ENCODE data around the gene PTAFR.

PTAFR gene

DNA sequence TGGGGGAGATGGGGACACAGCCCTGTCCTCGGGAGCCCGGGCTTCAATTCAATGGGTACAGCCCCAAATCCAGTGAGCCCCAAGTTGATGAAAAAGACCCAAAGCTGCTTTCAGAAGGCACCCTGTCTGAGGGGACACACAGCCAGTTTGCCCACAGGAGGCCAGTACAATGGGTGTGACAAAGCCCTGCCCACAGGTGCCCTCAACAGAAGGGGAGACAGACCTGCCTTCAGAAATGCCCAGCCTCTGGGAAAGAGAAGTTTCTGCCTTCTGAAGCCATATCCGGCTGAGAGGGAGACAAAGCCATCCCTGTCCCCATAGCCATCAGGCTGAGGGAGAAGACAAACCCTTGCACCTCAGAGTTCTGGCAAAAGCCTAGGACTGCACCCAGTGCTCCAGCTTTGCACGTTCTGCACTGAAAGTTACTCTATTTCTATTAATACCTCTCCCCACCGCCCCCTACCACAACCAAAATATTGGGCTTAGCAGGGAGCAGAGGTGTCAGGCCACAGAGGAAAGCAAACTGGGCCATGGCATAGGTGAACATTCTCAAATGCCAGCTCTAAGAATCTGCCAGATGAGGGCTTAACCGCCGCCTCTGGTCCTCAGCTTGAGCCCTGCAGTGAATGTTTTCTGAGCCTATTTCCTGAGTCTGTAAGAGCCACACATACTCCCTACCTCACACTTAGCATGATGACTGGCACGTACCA lies 18.0 kb upstream of the PTAFR start:
- H3K4me2 ChIP-seq (ENCODE audit: low read length) = no peak overlapping the region

DNA sequence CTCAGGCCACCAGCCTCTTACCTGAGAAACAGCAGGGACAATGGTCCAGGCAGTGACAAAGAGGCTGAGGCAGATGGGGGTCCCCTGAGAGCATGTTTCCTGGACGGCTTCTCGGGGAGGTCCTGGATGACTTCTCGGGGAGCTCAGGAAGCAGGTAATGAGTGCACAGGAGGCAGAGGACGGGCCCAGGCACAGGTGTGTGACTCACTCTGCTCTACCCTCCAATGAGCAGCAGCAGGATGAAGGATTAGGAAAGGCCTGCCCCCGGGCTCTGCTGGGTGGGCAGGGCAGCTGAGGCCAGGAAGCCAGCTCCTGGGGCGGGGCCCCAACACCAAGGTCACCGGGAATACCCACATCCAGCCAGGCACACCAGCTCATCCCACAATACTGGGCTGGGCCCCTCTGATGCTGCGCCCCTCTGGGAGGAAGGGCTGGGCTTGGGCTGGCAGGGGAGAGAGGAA lies 17.2 kb upstream of the PTAFR start:
- H3K36me3 ChIP-seq (ENCODE audit: insufficient read depth, low read length) = peaks cover 6% of the 10 kb centered on the region
- H3K4me2 ChIP-seq (ENCODE audit: low read length) = no peak overlapping the region
- no peak overlapping the region for H3K4me3 ChIP-seq (ENCODE audit: low read length)
- no peaks in the 10 kb centered on the region for H3K27me3 ChIP-seq (ENCODE audit: control insufficient read depth, insufficient read depth, low read length)
- H3K9ac ChIP-seq (ENCODE audit: low read depth, low read length) = no peak overlapping the region
- H3K9me3 ChIP-seq (replicated peaks; ENCODE audit: low read length) = no peaks in the 10 kb centered on the region
- peaks cover 18% of the 10 kb centered on the region for H3K4me1 ChIP-seq (ENCODE audit: control insufficient read depth, insufficient read depth, low read length)

More for the DNA sequence above, 18.0 kb upstream of the PTAFR start:
- peaks cover 14% of the 10 kb centered on the region for H3K36me3 ChIP-seq (ENCODE audit: insufficient read depth, low read length)
- no peak overlapping the region for H3K4me3 ChIP-seq (ENCODE audit: low read length)
- H3K4me1 ChIP-seq (ENCODE audit: control insufficient read depth, insufficient read depth, low read length) = peaks cover 18% of the 10 kb centered on the region
- H3K27me3 ChIP-seq (ENCODE audit: control insufficient read depth, insufficient read depth, low read length) = no peaks in the 10 kb centered on the region
- no peak overlapping the region for H3K9ac ChIP-seq (ENCODE audit: low read depth, low read length)
- H3K9me3 ChIP-seq (replicated peaks; ENCODE audit: low read length) = no peaks in the 10 kb centered on the region

DNA sequence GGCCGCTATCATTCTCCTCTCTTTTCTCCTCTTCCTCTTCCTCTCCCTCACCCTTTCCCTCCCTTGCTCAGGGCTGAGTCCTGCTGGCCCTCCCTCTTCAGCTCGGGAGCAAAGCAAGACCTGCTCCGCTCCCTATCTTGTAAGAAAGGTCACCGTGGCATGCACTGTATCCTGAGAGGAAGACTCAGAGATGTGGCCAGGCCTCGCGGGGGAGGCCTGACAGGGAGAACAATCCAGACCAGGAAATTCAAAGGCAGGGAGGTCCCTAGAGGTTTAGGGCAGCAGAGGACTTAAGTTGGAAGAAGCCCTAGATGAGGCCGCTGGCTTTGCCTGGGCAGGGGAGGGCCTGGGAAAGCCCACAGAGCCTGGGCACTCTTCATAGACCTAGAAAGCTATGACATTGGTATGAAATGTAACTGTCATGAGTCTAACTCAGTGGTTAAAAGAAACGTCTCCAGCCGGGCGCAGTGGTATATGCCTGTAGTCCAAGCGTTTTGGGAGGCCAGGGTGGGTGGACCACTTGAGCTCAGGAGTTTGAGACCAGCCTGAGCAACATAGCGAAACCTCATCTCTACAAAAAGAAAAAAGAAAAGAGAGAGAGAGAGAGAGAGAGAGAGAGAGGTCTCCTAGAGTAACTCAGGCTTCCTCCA lies 14.6 kb upstream of the PTAFR start:
- no peak overlapping the region for H3K9ac ChIP-seq (ENCODE audit: low read depth, low read length)
- H3K4me2 ChIP-seq (ENCODE audit: low read length) = no peak overlapping the region
- H3K9me3 ChIP-seq (replicated peaks; ENCODE audit: low read length) = no peaks in the 10 kb centered on the region
- no peak overlapping the region for H3K4me3 ChIP-seq (ENCODE audit: low read length)
- H3K36me3 ChIP-seq (ENCODE audit: insufficient read depth, low read length) = no peaks in the 10 kb centered on the region
- H3K4me1 ChIP-seq (ENCODE audit: control insufficient read depth, insufficient read depth, low read length) = peaks cover 6% of the 10 kb centered on the region
- no peaks in the 10 kb centered on the region for H3K27me3 ChIP-seq (ENCODE audit: control insufficient read depth, insufficient read depth, low read length)

DNA sequence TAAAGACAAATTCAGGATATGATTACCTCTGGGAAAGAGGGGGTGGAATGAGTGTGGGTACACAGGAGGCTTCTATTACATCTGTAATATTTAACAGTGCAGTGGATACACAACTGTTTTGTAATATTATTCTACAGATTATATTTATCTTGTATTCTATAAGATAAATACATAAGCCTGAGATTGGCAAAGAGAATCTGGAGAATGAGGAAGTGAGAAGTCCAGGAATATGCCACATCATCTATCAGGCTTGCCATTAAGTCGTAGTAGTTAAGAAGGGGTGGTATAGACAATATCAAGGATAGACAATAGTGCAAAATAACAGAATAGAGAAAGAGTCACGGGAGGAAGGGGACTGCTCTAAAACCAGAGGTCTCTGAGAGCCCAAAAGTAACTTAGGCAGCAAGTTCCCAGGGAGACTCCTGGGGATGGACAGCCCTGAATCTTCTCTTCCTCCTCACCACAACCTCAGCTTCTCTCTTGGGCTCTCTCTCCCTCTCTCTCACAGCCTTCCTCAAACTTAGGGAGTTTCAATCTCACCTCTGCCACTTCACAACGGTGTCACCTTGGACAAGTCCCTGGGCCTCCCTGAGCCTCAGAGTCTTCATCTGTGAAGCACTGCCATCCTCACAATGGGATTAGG lies 14.0 kb upstream of the PTAFR start:
- no peak overlapping the region for H3K9ac ChIP-seq (ENCODE audit: low read depth, low read length)
- H3K4me1 ChIP-seq (ENCODE audit: control insufficient read depth, insufficient read depth, low read length) = peaks cover 6% of the 10 kb centered on the region
- no peak overlapping the region for H3K4me3 ChIP-seq (ENCODE audit: low read length)

DNA sequence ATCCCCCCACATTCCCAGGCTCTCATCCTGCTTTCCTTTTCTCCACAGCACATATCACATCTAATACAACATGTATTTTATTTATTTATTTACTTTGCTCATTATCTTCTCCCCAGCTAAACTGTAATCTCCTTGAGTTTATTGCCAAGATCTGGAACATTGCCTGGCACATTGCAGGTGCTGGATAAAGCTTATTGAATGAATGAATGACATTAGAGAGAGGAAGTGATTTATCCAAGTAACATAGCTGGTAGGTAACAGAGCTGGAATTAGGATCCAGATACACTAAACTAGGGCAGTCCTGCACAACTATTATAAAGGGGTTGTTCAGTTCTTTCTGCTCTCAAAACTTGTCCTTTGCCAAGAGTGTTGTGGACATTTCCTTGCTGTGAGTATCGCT lies 8.6 kb upstream of the PTAFR start:
- no peaks in the 10 kb centered on the region for H3K36me3 ChIP-seq (ENCODE audit: insufficient read depth, low read length)
- H3K4me3 ChIP-seq (ENCODE audit: low read length) = no peak overlapping the region
- H3K4me1 ChIP-seq (ENCODE audit: control insufficient read depth, insufficient read depth, low read length) = peaks cover under 1% of the 10 kb centered on the region
- no peak overlapping the region for H3K9ac ChIP-seq (ENCODE audit: low read depth, low read length)
- H3K27me3 ChIP-seq (ENCODE audit: control insufficient read depth, insufficient read depth, low read length) = no peaks in the 10 kb centered on the region
- no peaks in the 10 kb centered on the region for H3K9me3 ChIP-seq (replicated peaks; ENCODE audit: low read length)
- H3K4me2 ChIP-seq (ENCODE audit: low read length) = no peak overlapping the region

More for the DNA sequence above, 14.0 kb upstream of the PTAFR start:
- no peak overlapping the region for H3K4me2 ChIP-seq (ENCODE audit: low read length)
- no peaks in the 10 kb centered on the region for H3K27me3 ChIP-seq (ENCODE audit: control insufficient read depth, insufficient read depth, low read length)
- H3K9me3 ChIP-seq (replicated peaks; ENCODE audit: low read length) = no peaks in the 10 kb centered on the region
- no peaks in the 10 kb centered on the region for H3K36me3 ChIP-seq (ENCODE audit: insufficient read depth, low read length)

DNA sequence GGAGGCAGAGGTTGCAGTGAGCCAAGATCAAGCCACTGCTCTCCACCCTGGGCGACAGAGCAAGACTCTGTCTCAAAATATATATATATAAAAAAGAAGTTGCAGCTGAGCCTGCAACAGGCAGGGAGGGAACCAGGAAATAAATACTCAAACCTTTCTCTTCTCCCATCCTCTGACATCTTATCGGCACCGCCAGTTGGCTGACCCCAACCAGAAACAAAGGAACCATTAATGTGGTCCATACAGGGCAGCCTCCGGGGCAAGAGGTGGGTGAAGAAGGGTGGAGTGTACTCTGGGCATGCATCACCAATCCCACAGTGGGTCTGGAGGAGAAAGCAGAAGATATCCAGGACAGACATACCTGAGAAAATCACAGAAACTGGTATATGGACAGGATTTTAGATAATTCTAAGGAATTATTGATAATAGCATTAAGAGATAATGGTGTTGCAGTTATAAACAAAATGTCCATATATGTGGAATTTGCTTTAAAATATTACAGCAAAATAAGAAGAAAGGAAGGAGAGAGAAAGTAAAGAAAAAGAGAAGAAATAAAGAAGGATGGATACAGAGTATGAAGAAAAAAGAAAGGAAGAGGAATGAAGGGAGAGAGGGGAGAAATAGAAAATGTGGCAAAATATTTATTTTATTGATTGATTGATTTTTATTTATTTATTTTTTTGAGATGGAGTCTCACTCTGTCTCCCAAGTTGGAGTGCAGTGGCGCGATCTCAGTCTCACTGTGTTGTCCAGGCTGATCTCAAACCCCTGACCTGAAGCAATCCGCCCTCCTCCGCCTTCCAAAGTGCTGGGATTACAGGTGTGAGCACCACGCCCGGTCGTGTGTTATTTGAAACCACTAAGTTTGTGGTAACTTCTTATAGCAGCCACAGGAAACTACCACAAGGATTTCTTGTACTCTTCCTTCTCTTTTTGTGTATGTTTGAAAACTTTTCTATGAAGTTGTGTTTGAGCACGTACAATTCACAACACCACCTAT lies 4.1 kb upstream of the PTAFR start:
- Histone ChIP-seq H3K36me3 (ENCODE audit: insufficient read depth, low read length) (no peaks in the 10 kb centered on the region), H3K27me3 (ENCODE audit: control insufficient read depth, insufficient read depth, low read length) (peaks cover 8% of the 10 kb centered on the region), H3K4me3 (ENCODE audit: low read length) (no peak overlapping the region), H3K4me1 (ENCODE audit: control insufficient read depth, insufficient read depth, low read length) (no peaks in the 10 kb centered on the region), H3K4me2 (ENCODE audit: low read length) (no peak overlapping the region), H3K9ac (ENCODE audit: low read depth, low read length) (no peak overlapping the region), H3K9me3 (replicated peaks; ENCODE audit: low read length) (no peaks in the 10 kb centered on the region)

DNA sequence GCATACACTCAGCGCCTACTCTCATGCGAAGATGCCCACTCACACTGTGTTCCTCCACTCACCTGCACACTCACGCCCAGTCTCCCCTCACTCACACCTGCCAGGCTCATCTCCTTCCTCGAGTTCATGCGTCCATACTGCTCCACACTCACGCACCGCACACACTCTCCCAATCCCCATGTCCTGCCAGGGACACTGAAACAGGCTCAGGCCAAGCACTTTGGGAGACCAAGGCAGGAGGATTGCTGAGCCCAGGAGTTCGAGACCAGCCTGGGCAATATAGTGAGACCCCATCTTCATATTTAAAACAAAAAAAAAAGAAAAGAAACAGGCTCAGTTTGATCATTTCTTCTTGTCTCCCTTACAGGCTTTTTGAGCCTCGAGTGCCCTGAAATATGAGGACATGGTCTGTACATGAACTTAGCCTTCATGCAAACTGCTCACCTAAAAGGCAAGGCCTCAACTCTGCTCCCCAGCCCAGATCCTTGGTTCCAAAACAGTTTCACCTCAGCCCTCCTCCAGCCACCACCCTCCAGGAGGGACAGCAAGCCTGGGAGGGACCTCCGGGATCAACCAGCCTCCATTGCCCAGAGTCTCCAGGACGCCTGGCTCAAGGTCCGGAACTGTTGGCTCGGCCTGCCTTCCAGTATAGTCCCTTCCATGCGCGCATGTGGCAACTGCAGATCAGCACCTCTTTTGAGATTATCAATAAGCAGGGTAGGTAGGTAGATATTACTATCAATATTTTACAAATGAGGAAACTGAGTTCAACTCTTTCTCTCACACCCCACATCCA lies 2.4 kb upstream of the PTAFR start:
- Histone ChIP-seq H3K4me2 (ENCODE audit: low read length) (no peak overlapping the region), H3K36me3 (ENCODE audit: insufficient read depth, low read length) (no peaks in the 10 kb centered on the region), H3K4me1 (ENCODE audit: control insufficient read depth, insufficient read depth, low read length) (peaks cover 1% of the 10 kb centered on the region), H3K9me3 (replicated peaks; ENCODE audit: low read length) (no peaks in the 10 kb centered on the region), H3K9ac (ENCODE audit: low read depth, low read length) (no peak overlapping the region), H3K27me3 (ENCODE audit: control insufficient read depth, insufficient read depth, low read length) (peaks cover 8% of the 10 kb centered on the region), H3K4me3 (ENCODE audit: low read length) (no peak overlapping the region)

DNA sequence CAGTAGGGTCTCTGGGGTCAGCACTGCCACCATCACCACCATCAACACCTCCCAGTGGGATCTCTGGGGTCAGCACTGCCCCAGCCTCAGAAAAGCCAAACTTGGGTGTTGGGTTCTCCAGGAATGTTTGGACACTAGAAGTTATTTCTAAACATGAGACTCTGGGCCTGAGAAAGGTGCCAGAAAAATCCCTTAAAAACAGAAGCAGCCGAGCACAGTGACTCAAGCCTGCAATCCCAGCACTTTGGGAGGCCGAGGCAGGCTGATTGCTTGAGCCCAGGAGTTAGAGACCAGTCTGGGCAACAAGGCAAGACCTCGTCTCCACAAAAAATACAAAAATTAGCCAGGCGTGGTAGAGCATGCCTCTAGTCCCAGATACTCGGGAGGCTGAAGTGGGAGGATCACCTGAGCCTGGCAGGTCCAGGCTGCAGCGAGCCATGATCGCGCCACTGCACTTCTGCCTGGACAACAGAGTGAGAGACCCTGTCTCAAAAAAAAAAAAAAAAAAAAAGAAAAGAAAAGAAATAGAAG lies 470 bp downstream of the PTAFR start:
- H3K36me3 ChIP-seq (ENCODE audit: insufficient read depth, low read length) = no peaks in the 10 kb centered on the region
- H3K4me2 ChIP-seq (ENCODE audit: low read length) = no peak overlapping the region
- H3K27me3 ChIP-seq (ENCODE audit: control insufficient read depth, insufficient read depth, low read length) = peaks cover 8% of the 10 kb centered on the region
- peaks cover 9% of the 10 kb centered on the region for H3K4me1 ChIP-seq (ENCODE audit: control insufficient read depth, insufficient read depth, low read length)
- no peak overlapping the region for H3K9ac ChIP-seq (ENCODE audit: low read depth, low read length)
- no peaks in the 10 kb centered on the region for H3K9me3 ChIP-seq (replicated peaks; ENCODE audit: low read length)
- H3K4me3 ChIP-seq (ENCODE audit: low read length) = no peak overlapping the region

DNA sequence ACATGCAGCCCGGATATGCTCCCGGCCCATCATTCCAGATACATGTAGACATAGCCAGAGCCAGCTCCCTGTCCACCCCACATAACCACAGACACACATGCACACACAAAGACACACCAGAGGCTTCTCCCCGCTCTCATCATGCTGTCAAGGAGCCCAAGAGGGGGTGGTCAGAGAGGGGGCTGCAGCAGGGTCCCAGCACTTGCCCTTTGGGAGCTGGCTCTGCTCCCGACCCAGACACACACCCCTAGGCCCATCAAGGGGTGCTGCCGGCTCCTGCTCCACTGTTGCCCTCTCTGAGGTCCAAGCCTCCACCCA lies 2.6 kb downstream of the PTAFR start:
- Histone ChIP-seq H3K36me3 (ENCODE audit: insufficient read depth, low read length) (no peaks in the 10 kb centered on the region), H3K9me3 (replicated peaks; ENCODE audit: low read length) (no peaks in the 10 kb centered on the region), H3K27me3 (ENCODE audit: control insufficient read depth, insufficient read depth, low read length) (peaks cover 8% of the 10 kb centered on the region), H3K4me3 (ENCODE audit: low read length) (no peak overlapping the region), H3K9ac (ENCODE audit: low read depth, low read length) (no peak overlapping the region), H3K4me1 (ENCODE audit: control insufficient read depth, insufficient read depth, low read length) (peaks cover 9% of the 10 kb centered on the region), H3K4me2 (ENCODE audit: low read length) (no peak overlapping the region)

DNA sequence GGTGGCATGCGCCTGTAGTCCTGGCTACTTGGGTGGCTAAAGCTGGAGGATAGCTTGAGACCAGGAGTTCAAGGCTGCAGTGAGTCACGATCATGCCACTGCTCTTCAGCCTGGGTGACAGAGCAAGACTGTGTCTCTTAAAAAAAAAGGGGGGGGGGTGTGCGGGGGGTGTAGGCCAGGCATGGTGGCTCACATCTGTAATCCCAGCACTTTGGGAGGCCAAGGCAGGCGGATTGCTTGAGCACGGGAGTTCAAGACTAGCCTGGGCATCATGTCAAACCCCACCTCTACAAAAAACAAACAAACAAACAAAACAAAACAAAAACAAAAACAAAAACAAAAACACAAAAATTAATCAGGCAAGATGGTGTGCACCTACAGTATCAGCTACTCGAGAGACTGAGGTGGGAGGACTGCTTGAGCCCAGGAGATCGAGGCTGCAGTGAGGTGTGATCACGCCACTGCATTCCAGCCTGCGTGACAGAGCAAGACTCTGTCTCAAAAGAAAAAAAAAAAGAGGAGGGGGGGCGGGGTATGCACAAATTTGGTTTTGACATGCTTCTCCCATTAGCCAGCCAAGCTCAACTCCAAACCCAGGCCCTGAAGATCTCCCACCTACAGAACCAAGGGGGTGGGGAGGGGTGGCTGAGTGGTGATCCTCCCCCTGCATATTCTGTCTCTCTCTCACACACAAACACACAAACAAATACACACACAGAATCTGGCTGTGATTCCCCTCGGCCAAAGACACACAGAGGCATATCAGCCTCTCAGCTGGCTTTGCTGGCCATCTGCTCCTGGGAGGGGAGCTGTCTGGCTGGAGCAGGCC lies 3.1 kb downstream of the PTAFR start:
- Histone ChIP-seq H3K9me3 (replicated peaks; ENCODE audit: low read length) (no peaks in the 10 kb centered on the region), H3K36me3 (ENCODE audit: insufficient read depth, low read length) (no peaks in the 10 kb centered on the region), H3K4me1 (ENCODE audit: control insufficient read depth, insufficient read depth, low read length) (peaks cover 9% of the 10 kb centered on the region), H3K4me2 (ENCODE audit: low read length) (no peak overlapping the region), H3K4me3 (ENCODE audit: low read length) (no peak overlapping the region), H3K27me3 (ENCODE audit: control insufficient read depth, insufficient read depth, low read length) (peaks cover 8% of the 10 kb centered on the region), H3K9ac (ENCODE audit: low read depth, low read length) (no peak overlapping the region)
